ENCODE measurements around the gene LEP. TPM values are rescaled to one million over a fixed set of nuclear protein-coding genes. Genes with fewer than 3 reads are reported as not detected.

Gene LEP
- polyA plus RNA-seq, 1 of the 3 experiments (the other 2 are of a cell fraction): not detected

- Histone ChIP-seq H3K9me3 (no peaks in the 10 kb centered on the region), H3K4me3 (ENCODE audit: low read depth in 2 of 2, low read length in 1 of 2) (no peak overlapping the region), H3K27me3 (ENCODE audit: insufficient read depth) (no peaks in the 10 kb centered on the region), H2AFZ (ENCODE audit: low read depth) (0 out of 2 replicates have a peak overlapping the region, but pooled peaks have one; percentile 4), H3K4me1 (ENCODE audit: control insufficient read depth in 1 of 2, insufficient read depth in 2 of 2, low read depth in 1 of 2, low read length in 1 of 2) (peaks cover 5 to 14% of the 10 kb centered on the region in 2 experiments; a peak in 2 of 4 replicates), H3K36me3 (replicated peaks in 1 of 2; ENCODE audit: control insufficient read depth in 1 of 2, insufficient read depth in 2 of 2, low read length in 1 of 2) (no peaks in the 10 kb centered on the region), H3K79me2 (ENCODE audit: insufficient read depth) (no peaks in the 10 kb centered on the region), H3K27ac (ENCODE audit: low read depth in 2 of 2, low read length in 1 of 2) (peak overlapping the region in 1 of 2 experiments; percentile 82; a peak in 2 of 4 replicates), H3K9me2 (no peaks in the 10 kb centered on the region), H4K20me1 (ENCODE audit: insufficient read depth) (no peaks in the 10 kb centered on the region), H3K4me2 (0 out of 2 replicates have a peak overlapping the region, but pooled peaks have one; percentile 6), H3F3A (replicated peaks; ENCODE audit: insufficient read depth) (peaks cover 6% of the 10 kb centered on the region), H3K9ac (no peak overlapping the region)
- peak; percentile 55 for DNase-seq
- ChIA-PET POLR2A (interaction anchor here (1.1 kb wide), 1 partner anchor 52 kb away, joined by 3 read pairs; no protein-coding TSS in a partner anchor), CTCF (interaction anchor here (0.9 to 17.6 kb wide), 4 partner anchors 9 to 559 kb away, joined by 3 to 444 read pairs (median 3); no protein-coding TSS in a partner anchor)
- WGBS (ENCODE audit: low lambda C conversion rate): 0% methylated on average over 1 of the region's 1 CpG
- TF ChIP-seq EP300 (IDR thresholded peaks at IDR 0.05; ENCODE audit: borderline replicate concordance in 1 of 2, low read depth in 1 of 2, low read length in 1 of 2) (peak in 1 of 2 experiments; percentile 10; a peak in 1 of 4 replicates), FOXM1 (IDR thresholded peaks at IDR 0.05; ENCODE audit: low read depth) (no peak), NFIC (IDR thresholded peaks at IDR 0.05; ENCODE audit: borderline replicate concordance) (peak; percentile 96), TCF12 (IDR thresholded peaks at IDR 0.05) (peak; percentile 73), PBX3 (IDR thresholded peaks at IDR 0.05) (peak; percentile 35), CHD2 (IDR thresholded peaks at IDR 0.05; ENCODE audit: low read length, partially characterized antibody) (no peak), USF2 (IDR thresholded peaks at IDR 0.05; ENCODE audit: borderline replicate concordance, low read depth, low read length) (no peak), TEAD4 (IDR thresholded peaks at IDR 0.05; ENCODE audit: borderline replicate concordance, insufficient read depth) (0 out of 2 replicates have a peak, but pooled peaks have one; percentile 28)
Observed at GRCh38 chr7:128215739-128216138, 25.3 kb upstream of the LEP start.

GRCh38 chr7:128217030-128217805, 23.9 kb upstream of the LEP start:
- Histone ChIP-seq H3K9me3 (no peaks in the 10 kb centered on the region), H3K27me3 (ENCODE audit: insufficient read depth) (no peaks in the 10 kb centered on the region), H3K79me2 (ENCODE audit: insufficient read depth) (no peaks in the 10 kb centered on the region), H3K4me1 (ENCODE audit: control insufficient read depth in 1 of 2, insufficient read depth in 2 of 2, low read depth in 1 of 2, low read length in 1 of 2) (peaks cover 14 to 16% of the 10 kb centered on the region in 2 experiments; a peak in 3 of 4 replicates), H2AFZ (ENCODE audit: low read depth) (no peak overlapping the region), H3K4me2 (no peak overlapping the region), H3F3A (replicated peaks; ENCODE audit: insufficient read depth) (peaks cover 6% of the 10 kb centered on the region), H3K27ac (ENCODE audit: low read depth in 2 of 2, low read length in 1 of 2) (peak overlapping the region; percentile 1 to 39; a peak in 2 of 4 replicates), H4K20me1 (ENCODE audit: insufficient read depth) (no peaks in the 10 kb centered on the region), H3K4me3 (ENCODE audit: low read depth in 2 of 2, low read length in 1 of 2) (no peak overlapping the region), H3K9me2 (no peaks in the 10 kb centered on the region), H3K36me3 (replicated peaks in 1 of 2; ENCODE audit: control insufficient read depth in 1 of 2, insufficient read depth in 2 of 2, low read length in 1 of 2) (no peaks in the 10 kb centered on the region), H3K9ac (no peak overlapping the region)
- ChIA-PET CTCF (interaction anchor here (0.8 to 17.6 kb wide), 7 partner anchors 9 to 506 kb away, joined by 3 to 444 read pairs (median 5); no protein-coding TSS in a partner anchor), POLR2A (no interaction called here)
- no peak for DNase-seq
- 76% methylated on average over 12 of the region's 12 CpGs for WGBS (ENCODE audit: low lambda C conversion rate)
- TF ChIP-seq FOXJ3 (CRISPR knock-in tag; IDR thresholded peaks at IDR 0.05) (no peak), GABPA (IDR thresholded peaks at IDR 0.05; ENCODE audit: low read depth) (no peak), ELF1 (IDR thresholded peaks at IDR 0.05) (no peak), IRF3 (IDR thresholded peaks at IDR 0.05; ENCODE audit: low read depth, low read length) (no peak), ZBTB33 (IDR thresholded peaks at IDR 0.05; ENCODE audit: borderline replicate concordance, low read depth) (0 out of 2 replicates have a peak, but pooled peaks have one; percentile 15), PBX3 (IDR thresholded peaks at IDR 0.05) (peak; percentile 80), NRF1 (IDR thresholded peaks at IDR 0.05; ENCODE audit: low read depth, low read length) (no peak), USF2 (IDR thresholded peaks at IDR 0.05; ENCODE audit: borderline replicate concordance, low read depth, low read length) (no peak), SIN3A (IDR thresholded peaks at IDR 0.05; ENCODE audit: borderline replicate concordance, low read depth, low read length) (no peak), MAX (IDR thresholded peaks at IDR 0.05; ENCODE audit: low read depth) (peak; percentile 45), GATA2 (CRISPR knock-in tag; IDR thresholded peaks at IDR 0.05) (no peak), JUND (IDR thresholded peaks at IDR 0.05) (peak; percentile 49)

All from SK-N-SH (cell line).